Neural cell (in vitro differentiated cells): Measurements from ENCODE around the gene ARL15.

Source experiments
- EP300 ChIP-seq: fragments of 450-650 bp; conservative IDR thresholded peaks from 2 replicates; pipeline ENCODE4 v1.6.1; 2014; ENCODE audit warnings: antibody characterized with exemption, mild to moderate bottlenecking, moderate library complexity; ENCODE audit not compliant: poor library complexity, severe bottlenecking
- EZH2 ChIP-seq: fragments of 200-600, 300-800 bp; shearing (Covaris generic), sonication (generic); IDR thresholded peaks from 2 replicates; pipeline ENCODE4 v1.6.1; 2014; ENCODE audit warnings: antibody characterized with exemption, low read length, borderline replicate concordance, mild to moderate bottlenecking; ENCODE audit not compliant: insufficient read depth, poor library complexity, severe bottlenecking
- MXI1 ChIP-seq: fragments of 450-650 bp; conservative IDR thresholded peaks from 2 replicates; pipeline ENCODE4 v1.6.1; 2014; ENCODE audit warnings: antibody characterized with exemption, mild to moderate bottlenecking; ENCODE audit not compliant: poor library complexity, severe bottlenecking
- POLR2AphosphoS5 ChIP-seq: IDR thresholded peaks from 2 replicates; pipeline ENCODE4 v1.6.1; 2012
- RAD21 ChIP-seq: fragments of 450-650 bp; conservative IDR thresholded peaks from 2 replicates; pipeline ENCODE4 v1.6.1; 2014; ENCODE audit warnings: antibody characterized with exemption, mild to moderate bottlenecking, moderate library complexity
- SMC3 ChIP-seq: fragments of 450-650 bp; conservative IDR thresholded peaks from 2 replicates; pipeline ENCODE4 v1.6.1; 2014; ENCODE audit warnings: antibody characterized with exemption, mild to moderate bottlenecking, moderate library complexity; ENCODE audit not compliant: poor library complexity
- TAF1 ChIP-seq: IDR thresholded peaks from 2 replicates; pipeline ENCODE4 v1.6.1; 2012; ENCODE audit warnings: low read depth
- TF ChIP-seq, protein P1 (sequence below): fragments of 450-650 bp; IDR thresholded peaks from 2 replicates; pipeline ENCODE4 v1.5.1; 2014; ENCODE audit warnings: antibody characterized with exemption, mild to moderate bottlenecking, moderate library complexity; ENCODE audit not compliant: poor library complexity, severe bottlenecking
- TF ChIP-seq, protein P2 (sequence below): IDR thresholded peaks from 2 replicates; pipeline ENCODE4 v1.6.1; 2012; ENCODE audit warnings: borderline replicate concordance

DNA sequence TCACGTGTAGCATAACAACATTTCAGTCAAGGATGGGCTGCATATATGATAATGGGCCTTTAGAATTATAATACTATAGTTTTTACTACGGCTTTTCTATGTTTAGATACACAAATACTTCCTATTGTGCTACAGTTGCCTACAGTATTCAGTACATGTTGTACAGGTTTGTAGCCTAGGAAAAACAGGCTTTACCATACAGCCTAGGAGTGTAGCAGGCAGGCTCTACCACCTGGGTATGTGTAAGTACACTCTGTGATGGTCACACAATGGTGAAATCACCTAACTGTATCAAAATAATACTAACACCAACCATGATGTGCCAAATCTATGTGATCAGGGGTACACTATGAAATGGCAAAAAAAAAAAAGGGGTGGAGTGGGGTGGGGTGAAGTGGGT is 372.9 kb downstream of the ARL15 start:
- TF ChIP-seq, protein P1, sequence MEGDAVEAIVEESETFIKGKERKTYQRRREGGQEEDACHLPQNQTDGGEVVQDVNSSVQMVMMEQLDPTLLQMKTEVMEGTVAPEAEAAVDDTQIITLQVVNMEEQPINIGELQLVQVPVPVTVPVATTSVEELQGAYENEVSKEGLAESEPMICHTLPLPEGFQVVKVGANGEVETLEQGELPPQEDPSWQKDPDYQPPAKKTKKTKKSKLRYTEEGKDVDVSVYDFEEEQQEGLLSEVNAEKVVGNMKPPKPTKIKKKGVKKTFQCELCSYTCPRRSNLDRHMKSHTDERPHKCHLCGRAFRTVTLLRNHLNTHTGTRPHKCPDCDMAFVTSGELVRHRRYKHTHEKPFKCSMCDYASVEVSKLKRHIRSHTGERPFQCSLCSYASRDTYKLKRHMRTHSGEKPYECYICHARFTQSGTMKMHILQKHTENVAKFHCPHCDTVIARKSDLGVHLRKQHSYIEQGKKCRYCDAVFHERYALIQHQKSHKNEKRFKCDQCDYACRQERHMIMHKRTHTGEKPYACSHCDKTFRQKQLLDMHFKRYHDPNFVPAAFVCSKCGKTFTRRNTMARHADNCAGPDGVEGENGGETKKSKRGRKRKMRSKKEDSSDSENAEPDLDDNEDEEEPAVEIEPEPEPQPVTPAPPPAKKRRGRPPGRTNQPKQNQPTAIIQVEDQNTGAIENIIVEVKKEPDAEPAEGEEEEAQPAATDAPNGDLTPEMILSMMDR, result no peak
- no peak for TF ChIP-seq EZH2
- TF ChIP-seq RAD21, result no peak
- TF ChIP-seq POLR2AphosphoS5, result no peak
- no peak for TF ChIP-seq EP300
- no peak for TF ChIP-seq MXI1
- TF ChIP-seq TAF1, result no peak
- TF ChIP-seq, protein P2, sequence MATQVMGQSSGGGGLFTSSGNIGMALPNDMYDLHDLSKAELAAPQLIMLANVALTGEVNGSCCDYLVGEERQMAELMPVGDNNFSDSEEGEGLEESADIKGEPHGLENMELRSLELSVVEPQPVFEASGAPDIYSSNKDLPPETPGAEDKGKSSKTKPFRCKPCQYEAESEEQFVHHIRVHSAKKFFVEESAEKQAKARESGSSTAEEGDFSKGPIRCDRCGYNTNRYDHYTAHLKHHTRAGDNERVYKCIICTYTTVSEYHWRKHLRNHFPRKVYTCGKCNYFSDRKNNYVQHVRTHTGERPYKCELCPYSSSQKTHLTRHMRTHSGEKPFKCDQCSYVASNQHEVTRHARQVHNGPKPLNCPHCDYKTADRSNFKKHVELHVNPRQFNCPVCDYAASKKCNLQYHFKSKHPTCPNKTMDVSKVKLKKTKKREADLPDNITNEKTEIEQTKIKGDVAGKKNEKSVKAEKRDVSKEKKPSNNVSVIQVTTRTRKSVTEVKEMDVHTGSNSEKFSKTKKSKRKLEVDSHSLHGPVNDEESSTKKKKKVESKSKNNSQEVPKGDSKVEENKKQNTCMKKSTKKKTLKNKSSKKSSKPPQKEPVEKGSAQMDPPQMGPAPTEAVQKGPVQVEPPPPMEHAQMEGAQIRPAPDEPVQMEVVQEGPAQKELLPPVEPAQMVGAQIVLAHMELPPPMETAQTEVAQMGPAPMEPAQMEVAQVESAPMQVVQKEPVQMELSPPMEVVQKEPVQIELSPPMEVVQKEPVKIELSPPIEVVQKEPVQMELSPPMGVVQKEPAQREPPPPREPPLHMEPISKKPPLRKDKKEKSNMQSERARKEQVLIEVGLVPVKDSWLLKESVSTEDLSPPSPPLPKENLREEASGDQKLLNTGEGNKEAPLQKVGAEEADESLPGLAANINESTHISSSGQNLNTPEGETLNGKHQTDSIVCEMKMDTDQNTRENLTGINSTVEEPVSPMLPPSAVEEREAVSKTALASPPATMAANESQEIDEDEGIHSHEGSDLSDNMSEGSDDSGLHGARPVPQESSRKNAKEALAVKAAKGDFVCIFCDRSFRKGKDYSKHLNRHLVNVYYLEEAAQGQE, result no peak
- TF ChIP-seq SMC3, result no peak
